ENCODE results near the gene CELA3B.
"Not testable (repeated sequence)": the region's sequence is repeated elsewhere in the genome, so short reads cannot be mapped to it uniquely, and the experiment has no call there.

The CELA3B gene

GRCh38 chr1:21938732-21939538 lies 37.9 kb upstream of the CELA3B start:
- DNase-seq (ENCODE audit: extremely low read depth, low read depth), result no peak
- TF ChIP-seq CTCF (IDR thresholded peaks at IDR 0.05; ENCODE audit: low read depth, low read length, missing control alignments), result no peak
- no peak overlapping the region for H3K4me3 ChIP-seq (replicated peaks; ENCODE audit: low read depth, low read length)

DNA sequence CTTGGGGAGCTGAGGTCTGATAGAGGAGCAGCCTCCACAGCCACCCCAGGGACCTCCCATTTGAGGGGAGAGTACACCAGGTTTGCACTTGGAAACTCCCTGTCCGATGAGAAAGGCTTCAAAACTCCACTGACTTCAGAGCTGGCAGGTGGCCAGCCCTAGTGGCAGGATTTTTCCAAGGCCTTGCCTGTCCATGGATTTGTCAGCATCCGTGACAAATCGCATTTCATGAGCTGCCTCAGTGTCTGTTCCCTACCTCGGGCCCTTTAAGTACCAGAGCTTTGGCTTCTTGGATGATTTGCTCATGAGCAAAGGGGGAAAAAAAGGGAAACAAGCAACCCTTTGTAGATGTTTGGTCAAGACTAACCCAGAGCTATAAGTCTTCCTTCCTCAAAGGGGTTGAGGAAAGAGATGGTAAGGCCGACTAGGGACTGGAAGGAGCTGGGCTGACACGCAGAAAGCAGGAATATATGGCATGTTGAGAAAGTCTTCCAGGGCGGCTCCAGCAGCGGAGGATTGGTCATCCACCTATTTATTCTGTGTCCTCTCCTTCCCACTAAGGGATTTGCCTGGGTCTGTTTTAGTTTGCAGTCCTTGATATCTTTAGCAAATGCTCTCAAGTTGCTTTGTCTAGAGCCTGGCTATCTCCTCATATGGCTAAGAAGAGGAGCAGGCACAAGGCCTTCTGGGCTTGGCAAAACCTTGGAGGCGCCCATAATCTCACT lies 37.0 kb upstream of the CELA3B start:
- H3K4me3 ChIP-seq (replicated peaks; ENCODE audit: low read depth, low read length), result no peak overlapping the region
- peak; percentile 70 for DNase-seq (ENCODE audit: extremely low read depth, low read depth)
- TF ChIP-seq CTCF (IDR thresholded peaks at IDR 0.05; ENCODE audit: low read depth, low read length, missing control alignments), result peak; percentile 58

GRCh38 chr1:21940492-21940891 lies 36.3 kb upstream of the CELA3B start:
- no peak for DNase-seq (ENCODE audit: extremely low read depth, low read depth)
- no peak for TF ChIP-seq CTCF (IDR thresholded peaks at IDR 0.05; ENCODE audit: low read depth, low read length, missing control alignments)
- no peak overlapping the region for H3K4me3 ChIP-seq (replicated peaks; ENCODE audit: low read depth, low read length)

DNA sequence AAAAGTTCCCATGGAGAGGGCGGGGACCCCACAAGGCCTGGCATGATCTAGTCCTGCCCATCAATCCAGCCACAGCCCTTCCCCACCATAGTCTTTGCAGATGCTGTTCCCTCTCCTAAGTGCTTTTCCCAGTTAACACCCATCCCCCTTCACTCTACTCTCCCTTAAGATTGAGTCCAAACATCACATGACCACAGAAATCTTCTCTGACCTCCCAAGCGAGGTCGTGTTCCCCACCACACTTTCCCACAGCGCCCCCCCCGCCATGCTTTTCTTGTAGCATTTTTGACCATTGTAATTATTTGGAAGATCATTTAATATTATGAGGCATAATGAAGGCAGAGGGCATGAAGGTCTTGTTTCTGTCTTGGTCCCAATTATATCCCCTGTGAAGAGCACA lies 35.5 kb upstream of the CELA3B start:
- no peak for TF ChIP-seq CTCF (IDR thresholded peaks at IDR 0.05; ENCODE audit: low read depth, low read length, missing control alignments)
- no peak for DNase-seq (ENCODE audit: extremely low read depth, low read depth)
- H3K4me3 ChIP-seq (replicated peaks; ENCODE audit: low read depth, low read length), result no peak overlapping the region

GRCh38 chr1:21942464-21942863 lies 34.4 kb upstream of the CELA3B start:
- DNase-seq (ENCODE audit: extremely low read depth, low read depth), result no peak
- no peak overlapping the region for H3K4me3 ChIP-seq (replicated peaks; ENCODE audit: low read depth, low read length)
- TF ChIP-seq CTCF (IDR thresholded peaks at IDR 0.05; ENCODE audit: low read depth, low read length, missing control alignments), result no peak

DNA sequence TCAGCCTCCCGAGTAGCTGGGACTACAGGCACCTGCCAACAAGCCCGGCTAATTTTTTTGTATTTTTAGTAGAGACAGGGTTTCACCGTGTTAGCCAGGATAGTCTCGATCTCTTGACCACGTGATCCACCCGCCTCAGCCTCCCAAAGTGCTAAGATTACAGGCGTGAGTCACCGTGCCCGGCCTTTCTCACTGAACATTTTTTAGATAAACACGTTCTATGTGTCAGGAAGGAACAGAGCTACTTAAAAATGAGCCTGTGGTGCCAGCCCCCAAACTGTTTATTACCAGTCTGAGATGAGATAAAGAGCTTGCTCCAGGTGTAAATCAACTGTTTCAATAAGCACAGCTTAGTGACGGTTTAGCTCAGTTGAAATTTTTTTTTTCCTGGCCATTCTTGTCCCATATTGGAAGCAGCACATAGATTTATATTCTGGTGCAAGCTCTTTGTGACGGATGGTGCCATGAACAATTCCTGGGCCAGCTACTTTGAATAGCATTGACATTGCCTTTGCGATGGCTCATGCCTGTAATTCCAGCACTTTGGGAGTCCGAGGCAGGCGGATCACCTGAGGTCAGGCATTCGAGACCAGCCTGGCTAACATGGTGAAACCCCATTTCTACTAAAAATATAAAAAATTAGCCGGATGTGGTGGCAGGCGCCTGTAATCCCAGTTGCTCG lies 33.7 kb upstream of the CELA3B start:
- not testable (repeated sequence) for H3K4me3 ChIP-seq (replicated peaks; ENCODE audit: low read depth, low read length); DNase-seq (ENCODE audit: extremely low read depth, low read depth)

DNA sequence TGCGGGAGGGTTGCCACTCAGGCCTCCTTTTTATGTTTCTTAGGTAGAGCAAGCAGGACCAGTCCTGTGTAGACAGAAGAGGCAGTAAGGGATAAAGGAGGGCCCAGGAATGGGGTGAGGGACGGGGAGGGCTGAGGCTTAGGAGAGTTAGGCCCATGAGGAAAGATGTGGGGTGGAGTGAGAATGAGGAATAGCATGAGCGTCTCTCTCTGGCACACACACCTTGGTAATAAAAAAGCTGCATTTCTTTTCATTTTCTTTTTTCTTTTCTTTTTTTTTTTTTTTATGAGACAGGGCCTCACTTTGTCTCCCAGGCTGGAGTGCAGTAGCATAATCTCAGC lies 32.1 kb upstream of the CELA3B start:
- no peak for DNase-seq (ENCODE audit: extremely low read depth, low read depth)
- no peak for TF ChIP-seq CTCF (IDR thresholded peaks at IDR 0.05; ENCODE audit: low read depth, low read length, missing control alignments)
- H3K4me3 ChIP-seq (replicated peaks; ENCODE audit: low read depth, low read length), result no peak overlapping the region
